Sigmoid colon (tissue), 7 donors: ENCODE results near the gene RCE1. TPM values are rescaled to one million over a fixed set of nuclear protein-coding genes. Genes with fewer than 3 reads are reported as not detected.

Experiments
- DNase-seq: peaks from one replicate; pipeline ENCODE4 v3.0.0-alpha.2; 2019
- H3K27ac ChIP-seq, 4 donors: fragments of 200-600 bp; sonication (generic); one replicate each; pipeline ENCODE4 v1.5.1; 2016 to 2019; ENCODE audit warnings: mild to moderate bottlenecking in 1 of 4
- H3K27me3 ChIP-seq, 3 donors: fragments of 200-600 bp; sonication (generic); one replicate each; pipeline ENCODE4 v1.5.1; 2019; ENCODE audit warnings: mild to moderate bottlenecking in 1 of 3
- H3K36me3 ChIP-seq, 4 donors: fragments of 200-600 bp; sonication (generic); one replicate each; pipeline ENCODE4 v1.5.1; 2016 to 2019
- H3K4me1 ChIP-seq, 4 donors: fragments of 200-600 bp; sonication (generic); one replicate each; pipeline ENCODE4 v1.5.1; 2017 to 2019
- H3K4me3 ChIP-seq, 4 donors: fragments of 200-600 bp; sonication (generic); one replicate each; pipeline ENCODE4 v1.5.1; 2017 to 2019; ENCODE audit warnings: mild to moderate bottlenecking in 2 of 4, moderate library complexity in 1 of 4
- H3K9me3 ChIP-seq, 4 donors: fragments of 200-600 bp in 3 of 4; sonication (generic) in 3 of 4; one replicate each; pipeline versions ENCODE4 v1.5.1 to v1.6.1; 2013 to 2019
- EP300 ChIP-seq, 4 donors: sonication (generic); formaldehyde crosslinking; IDR thresholded peaks; one replicate each; pipeline ENCODE4 v1.6.1; 2017; ENCODE audit warnings: antibody characterized with exemption in 4 of 4
- POLR2A ChIP-seq, 2 donors: fragments of 450-650 bp; IDR thresholded peaks; one replicate each; pipeline ENCODE4 v1.6.1; 2016; ENCODE audit warnings: antibody characterized with exemption in 2 of 2, mild to moderate bottlenecking in 2 of 2, moderate library complexity in 2 of 2
- POLR2AphosphoS5 ChIP-seq, 4 donors: sonication (generic); formaldehyde crosslinking; IDR thresholded peaks; one replicate each; pipeline ENCODE4 v1.6.1; 2017; ENCODE audit warnings: antibody characterized with exemption in 4 of 4
- WGBS, 2 donors: extraction: QIAGEN DNeasy Blood & Tissue Kit; methylation state at CpG; one replicate each; pipeline ENCODE4 v1.1.7; 2013; 5-methylcytosine and 5-hydroxymethylcytosine counted together
- intact Hi-C: fragments of 100-400 bp; cut with DNase I; formaldehyde crosslinking; loops from one replicate; pipeline ENCODE4 v1.15.1; 2023
- polyA plus RNA-seq, 3 donors: library from polyadenylated mRNA; stranded (reverse); fragments of 200-250 nt; gene quantifications; one replicate each; pipeline ENCODE4 v1.2.3, GENCODE V29; 2013
- total RNA-seq, 4 donors: library from RNA; depleted of rRNA; stranded (reverse); fragments of >200 nt; gene quantifications; one replicate each; pipeline ENCODE4 v1.1.0, GENCODE V29; 2016
- TF ChIP-seq, protein P1 (sequence below), 4 experiments: fragments of 450-650 bp in 3 of 4; fragments of 200-600 bp in 1 of 4; IDR thresholded peaks; one replicate each; pipeline ENCODE4 v1.5.1; 2016 to 2019; ENCODE audit warnings: antibody characterized with exemption in 4 of 4, mild to moderate bottlenecking in 3 of 4, moderate library complexity in 2 of 4
- donor health status: healthy with polysubstance abuse.
- donor health status: Bipolar disorder and iron deficiency.
- donor health status: healthy.

Gene RCE1
- total and polyA plus RNA-seq, 7 donors, result 6.1 to 23.0 (median 8.4) TPM

DNA sequence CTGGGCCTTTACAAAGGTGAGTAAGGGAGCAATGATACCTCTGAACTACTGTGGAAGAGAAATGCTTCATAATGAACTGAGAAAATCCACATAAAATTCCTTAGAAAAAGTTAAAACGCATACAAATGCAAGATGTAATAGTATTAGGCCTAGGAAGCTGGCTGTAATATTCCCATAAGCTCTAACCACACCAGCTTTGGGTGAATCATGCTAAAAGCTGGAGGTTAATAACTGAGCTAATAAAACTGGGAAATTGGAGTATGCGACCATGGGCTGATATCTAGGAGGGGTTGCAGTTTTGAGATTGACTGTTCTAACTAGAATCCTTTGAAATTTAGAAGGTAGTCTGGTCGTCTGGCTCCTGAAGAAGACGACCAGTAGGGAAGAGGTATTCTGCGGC, 28.6 kb upstream of the RCE1 start:
- Histone ChIP-seq H3K4me1 (no peaks in the 10 kb centered on the region), H3K27ac (no peak overlapping the region), H3K36me3 (peaks cover 0 to 4% (median 0%) of the 10 kb centered on the region in 4 donors), H3K4me3 (no peak overlapping the region), H3K9me3 (no peaks in the 10 kb centered on the region), H3K27me3 (no peaks in the 10 kb centered on the region)
- DNase-seq, result no peak
- TF ChIP-seq EP300 (IDR thresholded peaks at IDR 0.05), result no peak
- TF ChIP-seq POLR2AphosphoS5 (IDR thresholded peaks at IDR 0.05), result no peak
- TF ChIP-seq, protein P1, sequence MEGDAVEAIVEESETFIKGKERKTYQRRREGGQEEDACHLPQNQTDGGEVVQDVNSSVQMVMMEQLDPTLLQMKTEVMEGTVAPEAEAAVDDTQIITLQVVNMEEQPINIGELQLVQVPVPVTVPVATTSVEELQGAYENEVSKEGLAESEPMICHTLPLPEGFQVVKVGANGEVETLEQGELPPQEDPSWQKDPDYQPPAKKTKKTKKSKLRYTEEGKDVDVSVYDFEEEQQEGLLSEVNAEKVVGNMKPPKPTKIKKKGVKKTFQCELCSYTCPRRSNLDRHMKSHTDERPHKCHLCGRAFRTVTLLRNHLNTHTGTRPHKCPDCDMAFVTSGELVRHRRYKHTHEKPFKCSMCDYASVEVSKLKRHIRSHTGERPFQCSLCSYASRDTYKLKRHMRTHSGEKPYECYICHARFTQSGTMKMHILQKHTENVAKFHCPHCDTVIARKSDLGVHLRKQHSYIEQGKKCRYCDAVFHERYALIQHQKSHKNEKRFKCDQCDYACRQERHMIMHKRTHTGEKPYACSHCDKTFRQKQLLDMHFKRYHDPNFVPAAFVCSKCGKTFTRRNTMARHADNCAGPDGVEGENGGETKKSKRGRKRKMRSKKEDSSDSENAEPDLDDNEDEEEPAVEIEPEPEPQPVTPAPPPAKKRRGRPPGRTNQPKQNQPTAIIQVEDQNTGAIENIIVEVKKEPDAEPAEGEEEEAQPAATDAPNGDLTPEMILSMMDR (IDR thresholded peaks at IDR 0.05), result no peak
- no peak for TF ChIP-seq POLR2A (IDR thresholded peaks at IDR 0.05)
- 94 to 96% methylated on average over 5 of the region's 5 CpGs for WGBS, 2 donors
- intact Hi-C loops, result no loop called here

DNA sequence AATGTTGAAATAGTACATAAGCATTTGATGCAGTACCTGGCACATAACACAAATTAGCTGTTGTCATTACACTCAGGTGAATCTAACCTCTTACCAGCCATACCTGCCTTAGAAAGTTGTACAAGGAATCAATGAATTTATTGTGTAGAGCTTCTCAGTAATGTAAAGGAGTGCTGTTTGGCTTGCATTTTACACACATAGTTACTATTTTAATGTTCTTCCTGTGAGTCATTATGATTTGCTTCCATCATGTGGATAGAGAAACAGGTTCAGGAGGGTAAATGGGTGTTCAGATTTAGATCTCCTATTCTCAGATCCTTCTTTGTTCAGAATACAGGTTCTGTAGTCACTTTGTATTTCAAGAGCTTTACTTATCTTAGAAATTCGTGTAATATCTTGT, 27.6 kb upstream of the RCE1 start:
- intact Hi-C loops, result no loop called here
- no peak for TF ChIP-seq POLR2A (IDR thresholded peaks at IDR 0.05)
- TF ChIP-seq, protein P1 (IDR thresholded peaks at IDR 0.05), result no peak
- no peak for TF ChIP-seq EP300 (IDR thresholded peaks at IDR 0.05)
- TF ChIP-seq POLR2AphosphoS5 (IDR thresholded peaks at IDR 0.05), result no peak
- Histone ChIP-seq H3K27me3 (no peaks in the 10 kb centered on the region), H3K4me3 (no peak overlapping the region), H3K4me1 (no peaks in the 10 kb centered on the region), H3K27ac (no peak overlapping the region), H3K9me3 (no peaks in the 10 kb centered on the region), H3K36me3 (peaks cover 0 to 4% (median 0%) of the 10 kb centered on the region in 4 donors)
- 39 to 87% methylated on average over 1 of the region's 1 CpG for WGBS, 2 donors
- DNase-seq, result no peak

DNA sequence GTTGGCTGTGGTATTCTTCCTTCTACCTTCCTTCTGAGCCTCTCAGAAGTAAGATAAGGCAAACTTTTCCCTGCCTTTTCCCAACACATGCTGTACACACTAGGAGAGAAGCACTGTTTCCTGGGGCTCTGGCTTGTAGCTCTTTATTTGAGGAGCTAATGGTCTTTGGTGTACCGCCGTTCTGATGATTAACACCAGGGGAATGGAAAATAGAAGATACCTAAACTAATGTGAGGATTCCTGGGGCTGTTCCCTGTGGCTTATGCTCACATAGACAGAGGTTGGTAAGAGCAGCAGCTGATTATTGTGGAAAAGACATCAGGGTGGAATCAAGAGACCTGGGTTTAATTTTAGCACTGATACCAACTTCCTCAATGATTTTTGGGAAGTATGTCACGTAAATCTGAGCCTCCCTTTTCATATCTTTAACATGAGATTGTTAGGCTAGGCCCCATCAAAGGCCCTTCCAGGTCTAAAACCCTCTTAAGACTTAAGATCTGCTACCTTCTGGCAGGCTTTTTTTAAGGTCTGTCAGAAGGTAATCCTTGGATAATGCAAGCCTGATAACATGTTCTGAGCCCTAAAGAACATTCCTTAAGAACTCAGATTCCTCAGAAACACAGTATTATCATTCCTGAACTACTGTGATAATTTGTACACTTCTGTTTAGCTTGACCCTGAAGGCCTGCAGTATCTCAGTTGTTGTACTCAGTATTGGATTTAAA, 24.8 kb upstream of the RCE1 start:
- H3K9me3 ChIP-seq, result no peaks in the 10 kb centered on the region
- no peak for DNase-seq
- WGBS, 2 donors, result 87 to 94% methylated on average over 3 of the region's 3 CpGs
- no peaks in the 10 kb centered on the region for H3K4me1 ChIP-seq
- no peak for TF ChIP-seq POLR2A (IDR thresholded peaks at IDR 0.05)
- no peak for TF ChIP-seq POLR2AphosphoS5 (IDR thresholded peaks at IDR 0.05)
- TF ChIP-seq EP300 (IDR thresholded peaks at IDR 0.05), result no peak
- TF ChIP-seq, protein P1 (IDR thresholded peaks at IDR 0.05), result no peak
- intact Hi-C loops, result no loop called here
- no peak overlapping the region for H3K27ac ChIP-seq
- no peaks in the 10 kb centered on the region for H3K27me3 ChIP-seq
- peaks cover 0 to 4% (median 0%) of the 10 kb centered on the region in 4 donors for H3K36me3 ChIP-seq
- no peak overlapping the region for H3K4me3 ChIP-seq

DNA sequence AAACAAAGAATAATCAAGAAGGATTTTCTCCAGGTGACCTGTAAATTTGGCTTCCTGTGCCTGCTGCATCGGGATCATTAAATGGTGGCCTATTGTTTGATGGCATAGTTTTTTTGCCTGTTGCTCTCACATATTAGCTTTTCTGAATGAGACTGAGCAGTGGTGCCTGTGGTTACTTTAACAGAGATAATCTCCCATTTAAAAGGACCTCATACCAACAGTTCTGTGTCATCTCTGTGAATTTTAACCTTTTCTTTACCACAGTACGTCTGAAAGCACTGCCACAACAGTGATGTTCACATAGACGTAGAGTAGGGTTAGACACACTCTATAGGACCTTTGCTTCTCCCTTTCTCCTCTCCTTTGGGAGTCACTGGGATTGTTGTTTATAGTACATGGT, 22.9 kb upstream of the RCE1 start:
- Histone ChIP-seq H3K27me3 (no peaks in the 10 kb centered on the region), H3K4me1 (no peaks in the 10 kb centered on the region), H3K36me3 (no peaks in the 10 kb centered on the region), H3K4me3 (no peak overlapping the region), H3K9me3 (no peaks in the 10 kb centered on the region), H3K27ac (no peak overlapping the region)
- no peak for TF ChIP-seq POLR2A (IDR thresholded peaks at IDR 0.05)
- TF ChIP-seq, protein P1 (IDR thresholded peaks at IDR 0.05), result no peak
- no peak for TF ChIP-seq EP300 (IDR thresholded peaks at IDR 0.05)
- TF ChIP-seq POLR2AphosphoS5 (IDR thresholded peaks at IDR 0.05), result no peak
- intact Hi-C loops, result no loop called here
- DNase-seq, result no peak
- 91% methylated on average over 3 of the region's 3 CpGs for WGBS, 2 donors

DNA sequence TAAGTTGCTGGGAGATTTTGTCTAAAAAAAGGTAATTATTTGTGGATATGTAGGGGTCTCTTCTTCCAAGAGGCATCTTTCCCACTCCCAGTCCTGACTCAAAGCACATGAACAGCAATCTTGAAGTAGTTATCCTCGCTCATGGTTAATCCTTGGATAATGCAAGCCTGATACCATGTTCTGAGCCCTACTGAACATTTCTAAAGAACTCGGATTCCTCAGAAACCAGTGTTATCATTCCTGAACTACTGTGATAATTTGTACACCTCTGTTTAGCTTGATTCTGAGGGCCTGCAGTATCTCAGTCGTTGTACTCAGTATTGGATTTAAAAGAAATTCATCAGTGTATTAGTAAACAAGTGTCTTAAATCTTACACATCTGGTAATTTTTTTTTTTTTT, 22.3 kb upstream of the RCE1 start:
- no peaks in the 10 kb centered on the region for H3K27me3 ChIP-seq
- no peak overlapping the region for H3K27ac ChIP-seq
- intact Hi-C loops, result no loop called here
- no peak for TF ChIP-seq POLR2A (IDR thresholded peaks at IDR 0.05)
- TF ChIP-seq EP300 (IDR thresholded peaks at IDR 0.05), result no peak
- TF ChIP-seq, protein P1 (IDR thresholded peaks at IDR 0.05), result no peak
- TF ChIP-seq POLR2AphosphoS5 (IDR thresholded peaks at IDR 0.05), result no peak
- WGBS, 2 donors, result 86 to 93% methylated on average over 3 of the region's 3 CpGs
- no peak for DNase-seq
- no peaks in the 10 kb centered on the region for H3K9me3 ChIP-seq
- H3K4me1 ChIP-seq, result no peaks in the 10 kb centered on the region
- H3K36me3 ChIP-seq, result no peaks in the 10 kb centered on the region
- no peak overlapping the region for H3K4me3 ChIP-seq
